ENCODE results near the gene CD63.

The CD63 gene

GRCh38 chr12:55748230-55748993 is 19.6 kb upstream of the CD63 start:
- H3K27ac ChIP-seq (ENCODE audit: low read length): no peak overlapping the region
- H3K4me1 ChIP-seq (ENCODE audit: control insufficient read depth, insufficient read depth, low read length): peaks cover 8% of the 10 kb centered on the region
- H3K27me3 ChIP-seq (ENCODE audit: control insufficient read depth, insufficient read depth, low read length): no peaks in the 10 kb centered on the region
- no peaks in the 10 kb centered on the region for H3K9me3 ChIP-seq (ENCODE audit: control insufficient read depth, insufficient read depth, low read length)
- no CpG with 5 or more reads among the region's 18 CpGs for WGBS (ENCODE audit: insufficient coverage, insufficient read length)
- no peak for DNase-seq (ENCODE audit: low read depth, low spot score)
- peaks cover 22% of the 10 kb centered on the region; the same call in 1 of the 2 replicates for H3K36me3 ChIP-seq (ENCODE audit: control insufficient read depth, insufficient read depth, low read length)
- no peak overlapping the region; the same call in 1 of the 2 replicates for H3K4me3 ChIP-seq (ENCODE audit: low read length)

- no peak for DNase-seq (ENCODE audit: low read depth, low spot score)
- no peaks in the 10 kb centered on the region for H3K9me3 ChIP-seq (ENCODE audit: control insufficient read depth, insufficient read depth, low read length)
- peaks cover 10% of the 10 kb centered on the region for H3K4me1 ChIP-seq (ENCODE audit: control insufficient read depth, insufficient read depth, low read length)
- no peak overlapping the region for H3K4me3 ChIP-seq (ENCODE audit: low read length)
- peaks cover 22% of the 10 kb centered on the region; the same call in 1 of the 2 replicates for H3K36me3 ChIP-seq (ENCODE audit: control insufficient read depth, insufficient read depth, low read length)
- no peak overlapping the region for H3K27ac ChIP-seq (ENCODE audit: low read length)
- no peaks in the 10 kb centered on the region for H3K27me3 ChIP-seq (ENCODE audit: control insufficient read depth, insufficient read depth, low read length)
Measured at GRCh38 chr12:55746913-55747231, 18.1 kb upstream of the CD63 start.

GRCh38 chr12:55746174-55746912 is 17.5 kb upstream of the CD63 start:
- no peak overlapping the region for H3K27ac ChIP-seq (ENCODE audit: low read length)
- H3K4me3 ChIP-seq (ENCODE audit: low read length): peak overlapping the region; percentile 15; the same call in 1 of the 2 replicates
- WGBS (ENCODE audit: insufficient coverage, insufficient read length): no CpG with 5 or more reads among the region's 3 CpGs
- no peak for DNase-seq (ENCODE audit: low read depth, low spot score)
- H3K9me3 ChIP-seq (ENCODE audit: control insufficient read depth, insufficient read depth, low read length): no peaks in the 10 kb centered on the region
- no peaks in the 10 kb centered on the region for H3K27me3 ChIP-seq (ENCODE audit: control insufficient read depth, insufficient read depth, low read length)
- peaks cover 10% of the 10 kb centered on the region for H3K4me1 ChIP-seq (ENCODE audit: control insufficient read depth, insufficient read depth, low read length)
- H3K36me3 ChIP-seq (ENCODE audit: control insufficient read depth, insufficient read depth, low read length): peaks cover 19% of the 10 kb centered on the region; the same call in 1 of the 2 replicates

GRCh38 chr12:55745361-55746173 is 16.8 kb upstream of the CD63 start:
- no CpG with 5 or more reads among the region's 13 CpGs for WGBS (ENCODE audit: insufficient coverage, insufficient read length)
- Histone ChIP-seq H3K27me3 (ENCODE audit: control insufficient read depth, insufficient read depth, low read length) (no peaks in the 10 kb centered on the region), H3K27ac (ENCODE audit: low read length) (no peak overlapping the region), H3K36me3 (ENCODE audit: control insufficient read depth, insufficient read depth, low read length) (peaks cover 16% of the 10 kb centered on the region; the same call in 1 of the 2 replicates), H3K4me1 (ENCODE audit: control insufficient read depth, insufficient read depth, low read length) (peaks cover 10% of the 10 kb centered on the region), H3K4me3 (ENCODE audit: low read length) (peak overlapping the region; percentile 34; the same call in 1 of the 2 replicates), H3K9me3 (ENCODE audit: control insufficient read depth, insufficient read depth, low read length) (no peaks in the 10 kb centered on the region)
- no peak for DNase-seq (ENCODE audit: low read depth, low spot score)

GRCh38 chr12:55744340-55745030 is 15.7 kb upstream of the CD63 start:
- Histone ChIP-seq H3K36me3 (ENCODE audit: control insufficient read depth, insufficient read depth, low read length) (peaks cover 11% of the 10 kb centered on the region; the same call in 1 of the 2 replicates), H3K27me3 (ENCODE audit: control insufficient read depth, insufficient read depth, low read length) (no peaks in the 10 kb centered on the region), H3K4me3 (ENCODE audit: low read length) (peak overlapping the region; percentile 93), H3K9me3 (ENCODE audit: control insufficient read depth, insufficient read depth, low read length) (no peaks in the 10 kb centered on the region), H3K27ac (ENCODE audit: low read length) (no peak overlapping the region), H3K4me1 (ENCODE audit: control insufficient read depth, insufficient read depth, low read length) (peaks cover 10% of the 10 kb centered on the region)
- DNase-seq (ENCODE audit: low read depth, low spot score): no peak
- WGBS (ENCODE audit: insufficient coverage, insufficient read length): no CpG with 5 or more reads among the region's 11 CpGs

GRCh38 chr12:55743406-55744339 is 14.9 kb upstream of the CD63 start:
- no peak overlapping the region for H3K27ac ChIP-seq (ENCODE audit: low read length)
- H3K4me1 ChIP-seq (ENCODE audit: control insufficient read depth, insufficient read depth, low read length): peaks cover 9% of the 10 kb centered on the region
- H3K4me3 ChIP-seq (ENCODE audit: low read length): peak overlapping the region; percentile 93
- no peaks in the 10 kb centered on the region for H3K27me3 ChIP-seq (ENCODE audit: control insufficient read depth, insufficient read depth, low read length)
- H3K36me3 ChIP-seq (ENCODE audit: control insufficient read depth, insufficient read depth, low read length): peaks cover 4% of the 10 kb centered on the region; the same call in 1 of the 2 replicates
- no peaks in the 10 kb centered on the region for H3K9me3 ChIP-seq (ENCODE audit: control insufficient read depth, insufficient read depth, low read length)
- no peak for DNase-seq (ENCODE audit: low read depth, low spot score)
- no CpG with 5 or more reads among the region's 73 CpGs for WGBS (ENCODE audit: insufficient coverage, insufficient read length)

- no peak for DNase-seq (ENCODE audit: low read depth, low spot score)
- Histone ChIP-seq H3K36me3 (ENCODE audit: control insufficient read depth, insufficient read depth, low read length) (no peaks in the 10 kb centered on the region), H3K4me3 (ENCODE audit: low read length) (peak within 1 kb of the TSS; percentile 93), H3K27ac (ENCODE audit: low read length) (no peak within 1 kb of the TSS), H3K27me3 (ENCODE audit: control insufficient read depth, insufficient read depth, low read length) (no peaks in the 10 kb centered on the region), H3K9me3 (ENCODE audit: control insufficient read depth, insufficient read depth, low read length) (no peaks in the 10 kb centered on the region), H3K4me1 (ENCODE audit: control insufficient read depth, insufficient read depth, low read length) (peaks cover 4% of the 10 kb centered on the region; the same call in 1 of the 2 replicates)
- no CpG with 5 or more reads among the region's 53 CpGs for WGBS (ENCODE audit: insufficient coverage, insufficient read length)
Measured at GRCh38 chr12:55742719-55743405, 14.1 kb upstream of the CD63 start, which contains the start of gene GDF11. GDF11 (plus strand) TSS chr12:55743122; CDS start chr12:55743317, 195 bp downstream.

- Histone ChIP-seq H3K4me1 (ENCODE audit: control insufficient read depth, insufficient read depth, low read length) (peaks cover 5% of the 10 kb centered on the region; the same call in 1 of the 2 replicates), H3K36me3 (ENCODE audit: control insufficient read depth, insufficient read depth, low read length) (no peaks in the 10 kb centered on the region), H3K27me3 (ENCODE audit: control insufficient read depth, insufficient read depth, low read length) (no peaks in the 10 kb centered on the region), H3K4me3 (ENCODE audit: low read length) (no peak overlapping the region; the same call in 1 of the 2 replicates), H3K27ac (ENCODE audit: low read length) (no peak overlapping the region), H3K9me3 (ENCODE audit: control insufficient read depth, insufficient read depth, low read length) (no peaks in the 10 kb centered on the region)
- no CpG with 5 or more reads among the region's 3 CpGs for WGBS (ENCODE audit: insufficient coverage, insufficient read length)
- DNase-seq (ENCODE audit: low read depth, low spot score): no peak
Measured at GRCh38 chr12:55741931-55742680, 13.3 kb upstream of the CD63 start.
